Measurements from ENCODE around the gene CTNNBL1. TPM values are rescaled to one million over a fixed set of nuclear protein-coding genes. Genes with fewer than 3 reads are reported as not detected.

The CTNNBL1 gene
- total and polyA plus RNA-seq, 2 donors (not counting 1 experiment from before 2014, with no cell fraction given), result 31.3 to 39.0 TPM

DNA sequence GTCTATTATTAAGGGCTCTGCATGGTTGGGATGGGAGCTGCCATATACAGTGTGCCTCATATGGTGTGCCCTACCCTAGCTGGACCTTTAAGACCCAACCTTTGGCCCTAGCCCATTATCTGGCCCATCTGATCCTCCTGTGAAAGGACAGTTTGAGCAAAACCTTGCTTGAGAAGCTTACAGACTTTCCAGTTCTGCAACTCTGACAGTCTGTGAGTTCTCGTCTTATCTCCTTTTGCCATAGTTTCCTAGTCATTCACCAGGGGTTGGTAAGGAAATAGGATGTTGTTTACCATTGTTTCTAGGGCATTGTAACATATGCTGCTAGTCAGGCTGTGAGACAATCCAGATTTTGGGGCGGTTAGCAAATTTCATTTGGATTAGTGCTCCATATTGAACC, 17.2 kb downstream of the CTNNBL1 start:
- TF ChIP-seq EZH2 (IDR thresholded peaks at IDR 0.05; ENCODE audit: low read length, missing control alignments), result no peak
- TF ChIP-seq, protein P1, sequence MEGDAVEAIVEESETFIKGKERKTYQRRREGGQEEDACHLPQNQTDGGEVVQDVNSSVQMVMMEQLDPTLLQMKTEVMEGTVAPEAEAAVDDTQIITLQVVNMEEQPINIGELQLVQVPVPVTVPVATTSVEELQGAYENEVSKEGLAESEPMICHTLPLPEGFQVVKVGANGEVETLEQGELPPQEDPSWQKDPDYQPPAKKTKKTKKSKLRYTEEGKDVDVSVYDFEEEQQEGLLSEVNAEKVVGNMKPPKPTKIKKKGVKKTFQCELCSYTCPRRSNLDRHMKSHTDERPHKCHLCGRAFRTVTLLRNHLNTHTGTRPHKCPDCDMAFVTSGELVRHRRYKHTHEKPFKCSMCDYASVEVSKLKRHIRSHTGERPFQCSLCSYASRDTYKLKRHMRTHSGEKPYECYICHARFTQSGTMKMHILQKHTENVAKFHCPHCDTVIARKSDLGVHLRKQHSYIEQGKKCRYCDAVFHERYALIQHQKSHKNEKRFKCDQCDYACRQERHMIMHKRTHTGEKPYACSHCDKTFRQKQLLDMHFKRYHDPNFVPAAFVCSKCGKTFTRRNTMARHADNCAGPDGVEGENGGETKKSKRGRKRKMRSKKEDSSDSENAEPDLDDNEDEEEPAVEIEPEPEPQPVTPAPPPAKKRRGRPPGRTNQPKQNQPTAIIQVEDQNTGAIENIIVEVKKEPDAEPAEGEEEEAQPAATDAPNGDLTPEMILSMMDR (conservative IDR thresholded peaks at IDR 0.05 in 1 of 2, IDR thresholded peaks at IDR 0.05 in 1 of 2; ENCODE audit: low read depth in 1 of 2, low read length in 2 of 2), result no peak
- H3K36me3 ChIP-seq (ENCODE audit: control insufficient read depth, insufficient read depth, low read length), result no peaks in the 10 kb centered on the region
- H3K4me1 ChIP-seq (ENCODE audit: control insufficient read depth, extremely low read depth, insufficient read depth, low read length), result no peaks in the 10 kb centered on the region
- no peak overlapping the region for H3K27ac ChIP-seq (ENCODE audit: insufficient read depth, low read length)
- no peaks in the 10 kb centered on the region for H4K20me1 ChIP-seq (ENCODE audit: control insufficient read depth, extremely low read depth, insufficient read depth, low read length)
- H3K4me3 ChIP-seq (replicated peaks in 1 of 4; ENCODE audit: control extremely low read depth in 1 of 4, insufficient read depth in 1 of 4, low read depth in 3 of 4, low read length in 4 of 4), result no peak overlapping the region
- peaks cover 2% of the 10 kb centered on the region for H3K79me2 ChIP-seq (ENCODE audit: control insufficient read depth, insufficient read depth, low read length)
- no peak overlapping the region for H2AFZ ChIP-seq (ENCODE audit: low read length)
- DNase-seq (ENCODE audit: low read depth in 2 of 2), result no peak
- no peak overlapping the region for H3K9ac ChIP-seq (ENCODE audit: insufficient read depth, low read length)
- no peaks in the 10 kb centered on the region for H3K27me3 ChIP-seq (ENCODE audit: control insufficient read depth, insufficient read depth, low read length)
- no peaks in the 10 kb centered on the region for H3K9me3 ChIP-seq (ENCODE audit: control insufficient read depth, insufficient read depth, low read depth, low read length)
- no peak overlapping the region for H3K4me2 ChIP-seq (ENCODE audit: extremely low read depth, insufficient read depth, low read length)

DNA sequence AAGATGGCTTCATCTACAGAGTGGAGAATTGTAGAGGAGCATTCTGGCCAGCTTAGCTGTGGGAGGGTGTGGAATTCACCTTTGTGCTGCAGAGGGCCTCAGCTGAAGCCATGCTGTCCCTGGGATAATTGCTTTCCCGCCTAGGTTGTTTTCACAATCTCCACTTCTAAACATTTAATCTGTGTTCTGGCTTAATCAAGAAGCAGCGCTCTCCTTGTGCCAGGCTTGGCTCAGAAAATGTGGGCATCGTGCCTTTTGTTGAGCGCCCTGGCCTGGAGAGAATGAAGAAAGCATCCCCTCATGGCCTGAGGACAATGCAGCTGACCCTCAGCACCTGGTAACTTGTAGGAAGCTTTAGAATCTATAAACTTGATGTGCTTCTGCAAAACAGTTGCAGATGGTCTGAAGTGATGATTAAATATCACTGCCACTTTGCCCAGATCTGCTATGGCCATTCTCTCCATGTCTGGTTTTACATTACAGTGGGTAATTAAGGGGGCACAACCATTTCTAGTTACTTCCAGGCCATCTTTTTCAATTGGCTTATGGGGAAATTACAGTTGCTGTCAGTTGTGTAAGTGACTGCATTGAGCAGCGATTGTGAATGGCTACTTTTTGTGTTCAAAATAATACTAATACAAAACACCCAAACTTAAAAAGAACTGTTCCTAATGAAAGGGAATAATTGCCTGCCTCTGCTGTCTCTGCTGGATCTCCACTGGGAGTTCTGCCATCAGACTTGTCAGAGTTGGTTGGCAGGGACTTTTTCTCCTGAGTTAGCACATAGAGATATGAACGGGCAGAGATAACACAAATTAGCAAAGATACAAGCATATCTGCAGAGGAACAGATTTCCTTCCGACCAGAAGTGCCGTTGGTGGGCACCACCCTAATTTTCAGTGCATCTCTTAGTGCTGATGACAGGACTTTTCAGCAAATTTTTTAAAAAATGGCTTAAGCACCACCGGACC, 18.4 kb downstream of the CTNNBL1 start:
- no peak overlapping the region for H2AFZ ChIP-seq (ENCODE audit: low read length)
- H3K27ac ChIP-seq (ENCODE audit: insufficient read depth, low read length), result no peak overlapping the region
- H3K9ac ChIP-seq (ENCODE audit: insufficient read depth, low read length), result no peak overlapping the region
- no peak overlapping the region for H3K4me3 ChIP-seq (replicated peaks in 1 of 4; ENCODE audit: control extremely low read depth in 1 of 4, insufficient read depth in 1 of 4, low read depth in 3 of 4, low read length in 4 of 4)
- no peaks in the 10 kb centered on the region for H3K36me3 ChIP-seq (ENCODE audit: control insufficient read depth, insufficient read depth, low read length)
- H3K79me2 ChIP-seq (ENCODE audit: control insufficient read depth, insufficient read depth, low read length), result peaks cover 2% of the 10 kb centered on the region
- no peaks in the 10 kb centered on the region for H3K4me1 ChIP-seq (ENCODE audit: control insufficient read depth, extremely low read depth, insufficient read depth, low read length)
- no peak for TF ChIP-seq EZH2 (IDR thresholded peaks at IDR 0.05; ENCODE audit: low read length, missing control alignments)
- TF ChIP-seq, protein P1 (conservative IDR thresholded peaks at IDR 0.05 in 1 of 2, IDR thresholded peaks at IDR 0.05 in 1 of 2; ENCODE audit: low read depth in 1 of 2, low read length in 2 of 2), result no peak
- no peak for DNase-seq (ENCODE audit: low read depth in 2 of 2)
- H3K9me3 ChIP-seq (ENCODE audit: control insufficient read depth, insufficient read depth, low read depth, low read length), result no peaks in the 10 kb centered on the region
- H4K20me1 ChIP-seq (ENCODE audit: control insufficient read depth, extremely low read depth, insufficient read depth, low read length), result no peaks in the 10 kb centered on the region
- no peaks in the 10 kb centered on the region for H3K27me3 ChIP-seq (ENCODE audit: control insufficient read depth, insufficient read depth, low read length)
- H3K4me2 ChIP-seq (ENCODE audit: extremely low read depth, insufficient read depth, low read length), result no peak overlapping the region

DNA sequence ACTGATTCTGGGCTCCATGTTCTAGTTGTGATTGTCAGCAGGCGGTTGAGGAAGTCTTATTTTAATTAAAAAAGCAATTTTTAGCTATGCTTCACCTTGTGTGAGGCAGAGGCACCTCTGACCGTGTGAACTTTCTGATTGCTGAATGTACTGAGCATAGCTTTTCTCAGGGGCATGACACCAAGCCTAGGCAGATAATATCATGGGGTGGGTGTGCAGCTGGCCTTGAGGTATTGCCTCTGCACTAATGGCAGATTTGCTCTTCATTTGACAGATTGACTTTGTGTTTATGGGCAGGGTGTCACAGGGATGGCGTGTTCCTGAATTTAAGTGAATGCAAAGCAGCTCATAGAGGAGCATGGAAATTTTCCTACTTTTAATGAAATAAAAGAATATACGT, 19.6 kb downstream of the CTNNBL1 start:
- Histone ChIP-seq H3K4me1 (ENCODE audit: control insufficient read depth, extremely low read depth, insufficient read depth, low read length) (no peaks in the 10 kb centered on the region), H3K36me3 (ENCODE audit: control insufficient read depth, insufficient read depth, low read length) (no peaks in the 10 kb centered on the region), H3K27me3 (ENCODE audit: control insufficient read depth, insufficient read depth, low read length) (no peaks in the 10 kb centered on the region), H3K27ac (ENCODE audit: insufficient read depth, low read length) (no peak overlapping the region), H3K79me2 (ENCODE audit: control insufficient read depth, insufficient read depth, low read length) (peaks cover 2% of the 10 kb centered on the region), H3K9me3 (ENCODE audit: control insufficient read depth, insufficient read depth, low read depth, low read length) (no peaks in the 10 kb centered on the region), H4K20me1 (ENCODE audit: control insufficient read depth, extremely low read depth, insufficient read depth, low read length) (no peaks in the 10 kb centered on the region), H3K9ac (ENCODE audit: insufficient read depth, low read length) (no peak overlapping the region), H3K4me3 (replicated peaks in 1 of 4; ENCODE audit: control extremely low read depth in 1 of 4, insufficient read depth in 1 of 4, low read depth in 3 of 4, low read length in 4 of 4) (no peak overlapping the region), H3K4me2 (ENCODE audit: extremely low read depth, insufficient read depth, low read length) (no peak overlapping the region), H2AFZ (ENCODE audit: low read length) (no peak overlapping the region)
- TF ChIP-seq, protein P1 (conservative IDR thresholded peaks at IDR 0.05 in 1 of 2, IDR thresholded peaks at IDR 0.05 in 1 of 2; ENCODE audit: low read depth in 1 of 2, low read length in 2 of 2), result no peak
- no peak for TF ChIP-seq EZH2 (IDR thresholded peaks at IDR 0.05; ENCODE audit: low read length, missing control alignments)
- no peak for DNase-seq (ENCODE audit: low read depth in 2 of 2)
